KMS-11 (cell line): Measurements from ENCODE around the gene CYB5A.

ENCODE experiments used
- H2AFZ ChIP-seq: fragments of 200-600 bp; sonication (generic); 2 replicates; pipeline ENCODE4 v1.6.1; 2016; ENCODE audit warnings: antibody characterized with exemption, mixed run types, low read depth
- H3K27ac ChIP-seq: fragments of 200-600 bp; sonication (generic); 2 replicates; pipeline ENCODE4 v1.6.1; 2016; ENCODE audit warnings: mild to moderate bottlenecking, mixed run types
- H3K27me3 ChIP-seq: fragments of 200-600 bp; sonication (generic); 2 replicates; pipeline ENCODE4 v1.6.1; 2017; ENCODE audit warnings: mild to moderate bottlenecking, low read depth, mixed run types, moderate library complexity; ENCODE audit not compliant: insufficient read depth
- H3K36me3 ChIP-seq: fragments of 200-600 bp; sonication (generic); 2 replicates; pipeline ENCODE4 v1.6.1; 2017; ENCODE audit warnings: mild to moderate bottlenecking, mixed run types; ENCODE audit not compliant: insufficient read depth
- H3K4me1 ChIP-seq: fragments of 200-600 bp; sonication (generic); 2 replicates; pipeline ENCODE4 v1.6.1; 2016; ENCODE audit warnings: mild to moderate bottlenecking, low read depth, mixed run types; ENCODE audit not compliant: poor library complexity, severe bottlenecking
- H3K4me2 ChIP-seq: fragments of 200-600 bp; sonication (generic); 2 replicates; pipeline ENCODE4 v1.7.0; 2016; ENCODE audit warnings: mild to moderate bottlenecking, mixed run types
- H3K4me3 ChIP-seq: fragments of 200-600 bp; sonication (generic); IDR thresholded peaks from 2 replicates; pipeline ENCODE4 v1.6.1; 2017; ENCODE audit warnings: low read depth, low read length, mixed read lengths; ENCODE audit not compliant: insufficient read depth
- H3K79me2 ChIP-seq: fragments of 200-600 bp; sonication (generic); 2 replicates; pipeline ENCODE4 v1.6.1; 2016; ENCODE audit warnings: low read depth, mixed run types; ENCODE audit not compliant: insufficient read depth
- H3K9ac ChIP-seq: fragments of 200-600 bp; sonication (generic); 2 replicates; pipeline ENCODE4 v1.6.1; 2016; ENCODE audit warnings: mild to moderate bottlenecking, mixed run types
- H4K20me1 ChIP-seq: fragments of 200-600 bp; sonication (generic); 2 replicates; pipeline ENCODE4 v1.6.1; 2016; ENCODE audit warnings: mild to moderate bottlenecking, mixed run types; ENCODE audit not compliant: insufficient read depth
- CTCF ChIP-seq: fragments of 200-600 bp; sonication (generic); conservative IDR thresholded peaks from 2 replicates; pipeline ENCODE4 v1.6.1; 2017; ENCODE audit warnings: low read depth, mild to moderate bottlenecking, antibody characterized with exemption, low read length, moderate library complexity, mixed read lengths

Gene CYB5A

GRCh38 chr18:74314759-74315463 is 23.1 kb upstream of the CYB5A start:
- H4K20me1 ChIP-seq, result no peaks in the 10 kb centered on the region
- no peaks in the 10 kb centered on the region for H3K4me1 ChIP-seq
- H3K79me2 ChIP-seq, result no peaks in the 10 kb centered on the region
- no peaks in the 10 kb centered on the region for H3K27me3 ChIP-seq
- no peak overlapping the region for H3K4me2 ChIP-seq
- H3K36me3 ChIP-seq, result no peaks in the 10 kb centered on the region
- no peak overlapping the region for H3K4me3 ChIP-seq
- no peak overlapping the region for H3K9ac ChIP-seq
- no peak overlapping the region for H2AFZ ChIP-seq
- no peak for TF ChIP-seq CTCF
- H3K27ac ChIP-seq, result no peak overlapping the region

- H4K20me1 ChIP-seq, result no peaks in the 10 kb centered on the region
- TF ChIP-seq CTCF, result no peak
- H2AFZ ChIP-seq, result no peak overlapping the region
- H3K4me2 ChIP-seq, result no peak overlapping the region
- H3K4me1 ChIP-seq, result no peaks in the 10 kb centered on the region
- H3K36me3 ChIP-seq, result no peaks in the 10 kb centered on the region
- H3K27me3 ChIP-seq, result no peaks in the 10 kb centered on the region
- no peaks in the 10 kb centered on the region for H3K79me2 ChIP-seq
- H3K4me3 ChIP-seq, result no peak overlapping the region
- no peak overlapping the region for H3K9ac ChIP-seq
- H3K27ac ChIP-seq, result no peak overlapping the region
Observed at GRCh38 chr18:74311000-74311399, 19.2 kb upstream of the CYB5A start.

- Histone ChIP-seq H3K79me2 (no peaks in the 10 kb centered on the region), H3K36me3 (no peaks in the 10 kb centered on the region), H3K4me3 (no peak overlapping the region), H3K27ac (no peak overlapping the region), H3K4me1 (no peaks in the 10 kb centered on the region), H3K27me3 (no peaks in the 10 kb centered on the region), H3K4me2 (no peak overlapping the region), H2AFZ (no peak overlapping the region), H4K20me1 (no peaks in the 10 kb centered on the region), H3K9ac (no peak overlapping the region)
- no peak for TF ChIP-seq CTCF
Observed at GRCh38 chr18:74310411-74310810, 18.6 kb upstream of the CYB5A start.

GRCh38 chr18:74303936-74304335 is 12.2 kb upstream of the CYB5A start:
- Histone ChIP-seq H3K4me3 (no peak overlapping the region), H3K27ac (no peak overlapping the region), H2AFZ (no peak overlapping the region), H3K4me1 (no peaks in the 10 kb centered on the region), H3K4me2 (no peak overlapping the region), H3K27me3 (no peaks in the 10 kb centered on the region), H4K20me1 (no peaks in the 10 kb centered on the region), H3K9ac (no peak overlapping the region), H3K79me2 (no peaks in the 10 kb centered on the region), H3K36me3 (no peaks in the 10 kb centered on the region)
- no peak for TF ChIP-seq CTCF
